ENCODE measurements around the gene AGMO. TPM values are rescaled to one million over a fixed set of nuclear protein-coding genes. Genes with fewer than 3 reads are reported as not detected.

AGMO gene
- polyA plus RNA-seq, 1 donor = 12.7 TPM

DNA sequence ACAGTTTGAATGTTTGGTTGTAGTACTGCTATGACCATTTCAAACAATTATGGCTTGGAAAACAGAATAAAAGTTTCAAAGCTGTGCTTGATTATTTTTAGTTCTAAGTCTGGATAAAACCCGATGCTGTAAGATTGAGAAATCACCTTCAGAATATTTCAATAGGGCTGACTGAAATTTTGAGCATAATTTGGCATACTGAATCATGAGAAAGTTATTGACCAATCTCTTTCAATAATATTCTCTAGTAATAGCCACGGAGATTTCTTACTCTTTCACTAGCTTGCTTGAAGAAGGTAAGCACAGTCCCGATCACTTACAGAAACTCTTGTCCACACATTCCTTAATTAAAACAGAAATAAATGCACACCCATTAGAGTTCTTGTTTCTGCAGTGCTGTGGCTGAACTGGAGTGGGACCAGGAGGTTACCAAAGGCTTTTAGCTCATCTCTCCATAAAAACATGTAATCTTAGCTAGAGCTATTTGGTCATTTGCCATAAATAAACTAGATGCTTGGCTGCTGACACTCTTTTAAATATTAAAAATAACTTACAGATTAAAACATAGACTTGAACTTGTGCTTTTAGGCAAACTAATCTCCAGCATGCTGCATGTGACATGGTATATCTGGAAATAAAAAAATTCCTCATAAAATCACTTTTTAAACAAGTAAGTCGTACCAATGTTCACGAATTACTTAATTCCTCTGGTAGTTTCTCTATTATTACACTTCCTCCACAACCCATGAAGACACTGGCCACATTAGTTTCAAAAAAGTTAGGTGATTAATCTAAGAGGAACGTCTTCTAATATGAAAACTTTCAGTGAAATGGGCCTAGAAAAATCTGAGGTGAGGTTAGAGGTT lies 97.8 kb downstream of the AGMO start:
- no peaks in the 10 kb centered on the region for H3K4me1 ChIP-seq (ENCODE audit: control insufficient read depth, insufficient read depth, low read length)
- no peaks in the 10 kb centered on the region for H3K27me3 ChIP-seq (ENCODE audit: control insufficient read depth, insufficient read depth, low read length)
- no peaks in the 10 kb centered on the region for H3K9me3 ChIP-seq (ENCODE audit: control insufficient read depth, low read depth, low read length)
- no peak for DNase-seq
- WGBS (ENCODE audit: insufficient coverage, low lambda C conversion rate) = 67% methylated on average over 2 of the region's 6 CpGs
- no peaks in the 10 kb centered on the region for H3K36me3 ChIP-seq (ENCODE audit: control insufficient read depth, insufficient read depth, low read length)
- no peak overlapping the region for H3K4me3 ChIP-seq (ENCODE audit: low read length)
- H3K27ac ChIP-seq (ENCODE audit: low read length) = no peak overlapping the region

DNA sequence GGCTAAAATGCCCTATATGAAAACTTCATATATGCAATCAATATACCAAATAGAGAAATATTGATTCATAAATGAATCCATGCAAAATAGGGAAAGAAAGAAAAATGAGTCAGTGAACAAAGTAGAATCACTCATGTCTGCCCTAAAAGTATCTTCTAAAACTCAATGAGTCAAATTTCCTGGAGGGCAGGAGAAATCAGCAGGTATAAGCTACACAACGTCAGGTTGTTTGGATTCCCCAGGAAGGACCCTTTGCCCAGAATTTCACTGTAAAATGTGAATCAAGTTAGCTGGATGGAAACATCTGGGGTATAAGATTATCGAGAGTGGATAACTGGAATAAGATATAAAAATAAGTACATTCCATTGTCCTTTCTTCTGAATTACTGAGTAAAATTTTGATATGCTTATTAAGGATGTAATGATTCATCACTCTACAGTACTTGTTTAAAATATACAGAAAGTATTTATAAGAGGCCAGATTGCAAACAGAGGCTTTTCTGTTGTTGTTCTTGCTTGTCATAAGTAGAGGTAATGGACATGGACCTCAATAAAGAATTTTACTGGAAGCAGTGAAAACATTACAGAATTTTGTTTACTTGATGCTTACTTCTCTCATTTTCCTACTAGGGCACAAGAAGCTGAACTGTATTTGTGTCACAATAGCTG lies 99.0 kb downstream of the AGMO start:
- Histone ChIP-seq H3K4me3 (ENCODE audit: low read length) (no peak overlapping the region), H3K9me3 (ENCODE audit: control insufficient read depth, low read depth, low read length) (no peaks in the 10 kb centered on the region), H3K27ac (ENCODE audit: low read length) (no peak overlapping the region), H3K4me1 (ENCODE audit: control insufficient read depth, insufficient read depth, low read length) (no peaks in the 10 kb centered on the region), H3K27me3 (ENCODE audit: control insufficient read depth, insufficient read depth, low read length) (no peaks in the 10 kb centered on the region), H3K36me3 (ENCODE audit: control insufficient read depth, insufficient read depth, low read length) (no peaks in the 10 kb centered on the region)
- WGBS (ENCODE audit: insufficient coverage, low lambda C conversion rate) = 70% methylated on average over 2 of the region's 2 CpGs
- no peak for DNase-seq

DNA sequence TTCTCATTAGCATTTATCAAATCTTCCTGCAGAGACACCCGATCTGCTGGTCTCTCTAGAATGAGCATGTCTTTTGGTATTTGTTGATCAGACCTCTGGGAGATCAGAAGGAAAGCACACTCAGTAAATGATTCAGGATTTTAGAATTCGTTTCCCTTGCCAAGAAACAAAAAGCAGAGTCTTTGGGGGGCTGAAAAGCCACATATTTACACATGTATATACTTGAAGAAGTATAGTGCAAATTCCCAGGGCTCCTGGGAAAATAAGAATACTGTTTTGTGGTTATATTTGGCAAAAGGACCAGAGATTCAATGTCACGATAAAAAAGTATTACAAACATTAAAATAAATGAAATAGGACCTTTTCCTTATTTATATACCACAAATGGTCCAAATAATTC lies 100.2 kb downstream of the AGMO start:
- H3K27ac ChIP-seq (ENCODE audit: low read length) = no peak overlapping the region
- no peak overlapping the region for H3K4me3 ChIP-seq (ENCODE audit: low read length)
- no peaks in the 10 kb centered on the region for H3K4me1 ChIP-seq (ENCODE audit: control insufficient read depth, insufficient read depth, low read length)
- no peak for DNase-seq
- no peaks in the 10 kb centered on the region for H3K9me3 ChIP-seq (ENCODE audit: control insufficient read depth, low read depth, low read length)
- no peaks in the 10 kb centered on the region for H3K27me3 ChIP-seq (ENCODE audit: control insufficient read depth, insufficient read depth, low read length)
- WGBS (ENCODE audit: insufficient coverage, low lambda C conversion rate) = no CpG with 5 or more reads among the region's 3 CpGs
- H3K36me3 ChIP-seq (ENCODE audit: control insufficient read depth, insufficient read depth, low read length) = no peaks in the 10 kb centered on the region

DNA sequence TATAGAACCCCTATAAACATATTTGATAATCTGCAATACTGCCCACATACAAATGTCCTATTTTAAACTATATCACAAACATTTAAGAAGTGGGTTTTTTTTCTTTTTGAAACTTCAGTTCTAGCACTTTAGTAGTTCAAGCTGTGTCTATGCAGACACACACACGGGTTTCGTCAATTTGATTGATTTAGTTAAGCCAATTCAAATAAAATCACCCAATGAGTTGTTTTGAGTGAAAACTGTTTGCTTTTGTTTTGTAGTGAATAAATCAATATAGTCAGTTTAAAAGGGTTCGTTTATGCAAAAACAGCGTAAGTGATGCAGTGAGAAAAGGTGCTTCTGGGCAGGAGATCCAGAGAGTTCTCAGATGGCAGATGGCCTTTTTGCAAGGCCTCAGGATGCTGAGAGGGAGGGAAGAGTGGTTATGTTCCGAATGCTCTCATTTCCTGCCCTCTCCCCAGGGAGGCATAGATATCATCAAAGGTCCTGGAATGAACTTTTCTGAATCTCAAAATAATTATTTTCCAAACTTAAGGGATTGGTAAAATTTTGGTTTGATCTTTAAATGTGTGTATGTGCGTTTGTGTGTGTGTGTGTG lies 102.7 kb downstream of the AGMO start:
- Histone ChIP-seq H3K27ac (ENCODE audit: low read length) (no peak overlapping the region), H3K9me3 (ENCODE audit: control insufficient read depth, low read depth, low read length) (no peaks in the 10 kb centered on the region), H3K27me3 (ENCODE audit: control insufficient read depth, insufficient read depth, low read length) (no peaks in the 10 kb centered on the region), H3K36me3 (ENCODE audit: control insufficient read depth, insufficient read depth, low read length) (no peaks in the 10 kb centered on the region), H3K4me1 (ENCODE audit: control insufficient read depth, insufficient read depth, low read length) (no peaks in the 10 kb centered on the region), H3K4me3 (ENCODE audit: low read length) (no peak overlapping the region)
- DNase-seq = no peak
- WGBS (ENCODE audit: insufficient coverage, low lambda C conversion rate) = 70% methylated on average over 2 of the region's 6 CpGs

DNA sequence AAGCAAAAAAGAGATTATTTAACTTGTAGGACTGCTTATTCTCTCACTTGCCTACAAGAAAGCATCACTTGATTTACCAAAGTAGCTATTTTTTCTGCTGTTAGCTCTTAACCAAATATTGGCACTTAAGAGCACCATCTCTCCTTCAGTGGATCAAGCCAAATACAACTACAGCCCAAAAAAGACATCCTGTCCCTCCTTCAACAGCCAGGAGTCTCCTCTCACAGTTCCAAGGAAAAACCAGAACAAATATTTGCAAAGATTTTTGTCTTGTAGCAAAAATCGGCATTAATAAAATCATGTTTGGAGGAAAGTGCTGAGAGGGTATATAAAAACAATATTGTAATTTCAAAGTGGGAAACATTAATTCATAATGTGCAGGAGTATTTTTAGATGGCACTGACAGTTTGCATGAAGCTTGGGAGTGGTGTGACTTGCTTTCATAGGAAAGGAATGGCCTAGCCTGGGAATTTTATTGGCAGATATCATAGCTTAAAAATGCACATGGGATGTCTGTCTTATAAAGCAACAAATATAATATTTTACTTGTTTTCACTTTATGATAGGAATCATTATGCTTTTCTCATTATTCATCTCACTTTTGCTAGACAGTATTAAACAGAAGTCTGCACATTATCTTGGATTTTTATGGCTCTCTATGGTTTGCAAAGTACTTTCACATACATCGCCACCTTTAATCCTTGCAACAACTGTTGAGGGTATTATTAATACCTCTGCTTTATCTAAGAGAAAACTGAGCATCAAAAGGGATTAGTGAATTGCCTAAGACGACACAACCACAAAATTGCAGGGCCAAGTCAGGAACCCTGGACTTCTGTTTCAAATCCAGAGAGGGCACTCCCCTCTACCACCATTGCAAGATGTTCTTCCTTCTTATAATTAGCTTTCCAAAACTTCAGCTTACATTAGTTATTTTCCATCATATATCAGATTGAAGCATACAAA lies 103.5 kb downstream of the AGMO start:
- H3K9me3 ChIP-seq (ENCODE audit: control insufficient read depth, low read depth, low read length) = no peaks in the 10 kb centered on the region
- no peak for DNase-seq
- no peaks in the 10 kb centered on the region for H3K4me1 ChIP-seq (ENCODE audit: control insufficient read depth, insufficient read depth, low read length)
- H3K27me3 ChIP-seq (ENCODE audit: control insufficient read depth, insufficient read depth, low read length) = no peaks in the 10 kb centered on the region
- H3K27ac ChIP-seq (ENCODE audit: low read length) = no peak overlapping the region
- H3K36me3 ChIP-seq (ENCODE audit: control insufficient read depth, insufficient read depth, low read length) = no peaks in the 10 kb centered on the region
- no peak overlapping the region for H3K4me3 ChIP-seq (ENCODE audit: low read length)
- WGBS (ENCODE audit: insufficient coverage, low lambda C conversion rate) = 83% methylated on average over 1 of the region's 3 CpGs

DNA sequence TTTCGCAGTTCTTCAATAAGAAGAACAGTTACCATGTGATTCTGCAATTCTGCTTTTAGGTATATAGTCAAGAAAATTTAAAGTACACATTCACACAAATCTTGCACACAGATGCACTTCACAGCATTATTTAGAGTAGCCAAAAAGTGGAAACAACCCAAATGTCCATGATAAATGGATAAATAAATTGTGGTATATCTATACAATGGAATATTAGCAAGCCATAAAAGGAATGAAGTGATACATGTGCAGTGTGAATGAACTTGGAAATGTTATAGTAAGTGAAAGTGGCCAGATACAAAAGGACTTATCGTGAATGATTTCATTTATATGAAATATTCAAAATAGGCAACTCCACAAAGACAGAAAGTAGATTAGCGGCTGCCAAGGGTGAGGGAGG lies 109.1 kb downstream of the AGMO start:
- Histone ChIP-seq H3K4me1 (ENCODE audit: control insufficient read depth, insufficient read depth, low read length) (no peaks in the 10 kb centered on the region), H3K27me3 (ENCODE audit: control insufficient read depth, insufficient read depth, low read length) (no peaks in the 10 kb centered on the region), H3K9me3 (ENCODE audit: control insufficient read depth, low read depth, low read length) (no peaks in the 10 kb centered on the region), H3K36me3 (ENCODE audit: control insufficient read depth, insufficient read depth, low read length) (no peaks in the 10 kb centered on the region), H3K4me3 (ENCODE audit: low read length) (no peak overlapping the region), H3K27ac (ENCODE audit: low read length) (no peak overlapping the region)
- WGBS (ENCODE audit: insufficient coverage, low lambda C conversion rate) = 83% methylated on average over 1 of the region's 3 CpGs
- no peak for DNase-seq

DNA sequence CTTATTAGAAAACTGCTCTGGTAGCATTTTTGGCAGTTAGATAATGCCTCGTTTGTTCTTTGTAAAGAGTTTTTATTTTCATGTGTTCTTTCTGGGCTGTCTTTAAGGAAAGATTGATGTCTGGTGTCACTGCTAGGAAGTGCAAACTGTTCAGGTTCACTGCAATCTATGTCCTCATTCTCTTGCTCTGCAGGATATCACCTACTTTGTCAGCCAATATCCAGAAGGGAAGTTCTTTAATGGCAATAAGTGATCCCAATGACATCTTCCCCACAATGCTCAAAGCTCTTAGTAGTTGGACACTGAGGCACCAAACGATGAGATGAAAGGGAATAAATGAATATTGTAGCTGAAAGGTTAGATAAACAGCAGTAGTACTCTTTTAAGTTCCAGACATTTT lies 115.1 kb downstream of the AGMO start:
- H3K36me3 ChIP-seq (ENCODE audit: control insufficient read depth, insufficient read depth, low read length) = no peaks in the 10 kb centered on the region
- no peak overlapping the region for H3K27ac ChIP-seq (ENCODE audit: low read length)
- no peaks in the 10 kb centered on the region for H3K9me3 ChIP-seq (ENCODE audit: control insufficient read depth, low read depth, low read length)
- 71% methylated on average over 1 of the region's 2 CpGs for WGBS (ENCODE audit: insufficient coverage, low lambda C conversion rate)
- no peaks in the 10 kb centered on the region for H3K27me3 ChIP-seq (ENCODE audit: control insufficient read depth, insufficient read depth, low read length)
- no peak overlapping the region for H3K4me3 ChIP-seq (ENCODE audit: low read length)
- no peak for DNase-seq
- no peaks in the 10 kb centered on the region for H3K4me1 ChIP-seq (ENCODE audit: control insufficient read depth, insufficient read depth, low read length)

DNA sequence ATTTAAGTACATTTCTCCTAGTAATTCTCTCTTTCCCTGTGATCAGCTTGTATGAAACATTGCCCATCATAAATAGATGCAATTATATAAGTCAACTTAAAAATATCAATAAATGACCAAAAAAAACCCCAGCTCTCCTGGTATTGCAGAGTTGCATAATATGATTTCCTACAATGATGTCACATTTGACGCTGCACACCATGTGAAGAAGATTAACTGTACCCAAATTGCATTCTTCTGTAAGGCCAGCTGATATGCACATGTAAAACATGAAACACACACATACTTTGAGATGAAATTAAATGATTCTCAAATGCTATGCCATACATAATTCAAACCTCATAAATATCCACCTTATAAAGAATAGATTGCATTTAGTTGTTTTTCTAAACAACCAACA lies 115.5 kb downstream of the AGMO start:
- no peak overlapping the region for H3K27ac ChIP-seq (ENCODE audit: low read length)
- H3K27me3 ChIP-seq (ENCODE audit: control insufficient read depth, insufficient read depth, low read length) = no peaks in the 10 kb centered on the region
- no CpG with 5 or more reads among the region's 1 CpG for WGBS (ENCODE audit: insufficient coverage, low lambda C conversion rate)
- no peaks in the 10 kb centered on the region for H3K36me3 ChIP-seq (ENCODE audit: control insufficient read depth, insufficient read depth, low read length)
- no peak for DNase-seq
- H3K4me1 ChIP-seq (ENCODE audit: control insufficient read depth, insufficient read depth, low read length) = no peaks in the 10 kb centered on the region
- no peak overlapping the region for H3K4me3 ChIP-seq (ENCODE audit: low read length)
- H3K9me3 ChIP-seq (ENCODE audit: control insufficient read depth, low read depth, low read length) = no peaks in the 10 kb centered on the region

DNA sequence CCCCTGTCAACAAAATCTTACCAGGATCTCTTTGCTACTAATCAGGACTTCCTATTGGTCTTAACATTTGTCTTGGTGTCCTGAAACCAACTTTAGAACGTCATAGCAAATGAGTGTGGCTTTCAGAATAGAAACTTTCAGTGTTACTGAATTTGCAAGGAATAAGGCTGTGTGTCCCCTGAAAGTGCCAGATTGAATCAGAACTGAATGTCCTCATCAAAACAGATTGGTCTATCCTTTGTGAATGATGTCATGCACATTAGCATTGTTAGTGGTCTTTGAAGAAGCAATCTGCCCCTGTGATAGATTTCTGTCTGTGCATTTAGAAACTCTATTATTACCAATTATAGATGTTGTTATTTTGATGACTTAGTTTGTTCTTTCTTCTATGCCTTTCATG lies 119.9 kb downstream of the AGMO start:
- H3K4me3 ChIP-seq (ENCODE audit: low read length) = no peak overlapping the region
- 100% methylated on average over 1 of the region's 1 CpG for WGBS (ENCODE audit: insufficient coverage, low lambda C conversion rate)

DNA sequence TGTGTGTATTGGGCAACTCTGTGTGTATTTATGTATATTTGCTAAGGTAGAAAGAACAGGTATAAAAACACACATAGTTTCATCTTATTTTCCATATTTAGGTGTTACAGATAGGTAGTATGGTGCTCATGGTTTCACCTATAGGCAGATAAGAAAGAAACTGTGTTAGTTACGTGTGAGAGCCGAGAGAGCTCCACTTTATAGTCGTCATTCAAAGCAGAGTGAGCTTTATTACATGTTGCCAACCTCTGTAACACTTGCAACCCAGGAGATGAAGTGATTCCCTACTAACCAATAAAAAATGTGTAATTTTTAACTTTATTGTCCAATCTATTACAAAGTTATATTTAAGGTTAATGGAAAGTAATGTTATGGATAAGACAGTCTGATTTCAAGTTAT lies 121.3 kb downstream of the AGMO start:
- no peak for DNase-seq
- no peaks in the 10 kb centered on the region for H3K36me3 ChIP-seq (ENCODE audit: control insufficient read depth, insufficient read depth, low read length)
- H3K4me3 ChIP-seq (ENCODE audit: low read length) = no peak overlapping the region
- no peaks in the 10 kb centered on the region for H3K4me1 ChIP-seq (ENCODE audit: control insufficient read depth, insufficient read depth, low read length)
- no peak overlapping the region for H3K27ac ChIP-seq (ENCODE audit: low read length)
- H3K27me3 ChIP-seq (ENCODE audit: control insufficient read depth, insufficient read depth, low read length) = no peaks in the 10 kb centered on the region
- no CpG with 5 or more reads among the region's 3 CpGs for WGBS (ENCODE audit: insufficient coverage, low lambda C conversion rate)
- H3K9me3 ChIP-seq (ENCODE audit: control insufficient read depth, low read depth, low read length) = no peaks in the 10 kb centered on the region

More for the DNA sequence above, 119.9 kb downstream of the AGMO start:
- Histone ChIP-seq H3K36me3 (ENCODE audit: control insufficient read depth, insufficient read depth, low read length) (no peaks in the 10 kb centered on the region), H3K27me3 (ENCODE audit: control insufficient read depth, insufficient read depth, low read length) (no peaks in the 10 kb centered on the region), H3K27ac (ENCODE audit: low read length) (no peak overlapping the region), H3K9me3 (ENCODE audit: control insufficient read depth, low read depth, low read length) (no peaks in the 10 kb centered on the region), H3K4me1 (ENCODE audit: control insufficient read depth, insufficient read depth, low read length) (no peaks in the 10 kb centered on the region)
- DNase-seq = no peak
